ENCODE results near the gene HPX. TPM values are rescaled to one million over a fixed set of nuclear protein-coding genes. Genes with fewer than 3 reads are reported as not detected.

The HPX gene
- total RNA-seq, 2 experiments from 2014 or later = 0.16 to 5.2 TPM

GRCh38 chr11:6387811-6388599 lies 52.8 kb downstream of the HPX start:
- no peak overlapping the region for H3K4me3 ChIP-seq (ENCODE audit: low read depth, low read length, poor library complexity, severe bottlenecking)

DNA sequence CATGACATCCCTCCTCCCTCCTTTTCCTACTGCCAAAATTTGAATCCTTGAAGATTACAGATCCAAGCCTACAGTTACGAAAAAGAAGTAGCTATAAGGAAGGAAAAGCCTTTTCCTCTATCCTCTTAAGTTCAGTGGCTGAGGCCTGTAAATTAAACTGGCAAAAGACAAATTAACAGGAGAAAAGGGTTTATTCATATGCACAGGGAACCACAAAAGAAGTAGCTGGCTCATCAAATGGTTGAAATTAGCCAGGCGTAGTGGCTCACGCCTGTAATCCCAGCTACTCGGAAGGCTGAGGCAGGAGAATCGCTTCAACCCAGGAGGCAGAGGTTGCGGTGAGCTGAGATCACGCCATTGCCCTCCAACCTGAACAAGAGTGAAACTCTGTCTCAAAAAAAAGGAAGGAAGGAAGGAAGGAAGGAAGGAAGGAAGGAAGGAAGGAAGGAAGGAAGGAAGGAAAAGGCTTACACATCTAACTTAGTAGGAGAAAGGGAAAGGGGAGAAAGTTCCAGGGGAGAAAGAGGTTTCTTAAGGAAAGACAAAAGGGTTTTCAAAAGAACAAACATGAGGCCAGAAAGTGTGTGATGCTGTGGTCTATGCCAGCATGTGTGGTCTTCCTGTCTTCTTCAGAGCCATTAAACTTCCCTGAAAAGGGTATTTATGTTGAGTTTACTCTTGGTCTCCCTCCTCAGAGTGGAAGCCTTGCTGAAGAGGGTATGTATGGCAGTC lies 55.6 kb downstream of the HPX start:
- POLR2A ChIA-PET = interaction anchor here (0.6 to 1.2 kb wide), 5 partner anchors 7 to 503 kb away, joined by 3 to 6 read pairs (median 5); no protein-coding TSS in a partner anchor

More at GRCh38 chr11:6387811-6388599, 52.8 kb downstream of the HPX start:
- Histone ChIP-seq H3K27ac (ENCODE audit: low read depth, low read length, poor library complexity, severe bottlenecking) (no peak overlapping the region), H3K36me3 (ENCODE audit: insufficient read depth, low read length) (no peaks in the 10 kb centered on the region), H3K4me1 (ENCODE audit: insufficient read depth, low read length, poor library complexity, severe bottlenecking) (peaks cover 24% of the 10 kb centered on the region), H3K9me2 (ENCODE audit: insufficient read depth, low read length) (no peaks in the 10 kb centered on the region), H4K20me1 (ENCODE audit: insufficient read depth, low read length) (no peaks in the 10 kb centered on the region), H3K79me2 (ENCODE audit: insufficient read depth, low read depth, low read length) (no peaks in the 10 kb centered on the region), H3K9me3 (ENCODE audit: low read length) (no peaks in the 10 kb centered on the region), H2AFZ (ENCODE audit: low read length) (no peak overlapping the region), H3K4me2 (ENCODE audit: low read length) (peak overlapping the region; percentile 91; the same call in 1 of the 2 replicates)
- ChIA-PET CTCF (ENCODE audit: unreplicated experiment) (interaction anchor here (0.8 kb wide), 1 partner anchor 55 kb away, joined by 3 read pairs; no protein-coding TSS in a partner anchor), POLR2A (interaction anchor here (0.7 to 1.2 kb wide), 7 partner anchors 9 to 314 kb away, joined by 3 to 10 read pairs (median 3); partner anchors contain the start of gene HPX)
- intact Hi-C loops (cut with micrococcal nuclease; ENCODE audit: unreplicated experiment) = no loop called here
- BruUV-seq (replicated peaks) = no TSS peak
- DNase-seq (ENCODE audit: low spot score) = no peak
- no peak for TF ChIP-seq EZH2phosphoT487 (IDR thresholded peaks at IDR 0.05; ENCODE audit: borderline replicate concordance, low read depth, low read length)
- TF ChIP-seq, protein P1, sequence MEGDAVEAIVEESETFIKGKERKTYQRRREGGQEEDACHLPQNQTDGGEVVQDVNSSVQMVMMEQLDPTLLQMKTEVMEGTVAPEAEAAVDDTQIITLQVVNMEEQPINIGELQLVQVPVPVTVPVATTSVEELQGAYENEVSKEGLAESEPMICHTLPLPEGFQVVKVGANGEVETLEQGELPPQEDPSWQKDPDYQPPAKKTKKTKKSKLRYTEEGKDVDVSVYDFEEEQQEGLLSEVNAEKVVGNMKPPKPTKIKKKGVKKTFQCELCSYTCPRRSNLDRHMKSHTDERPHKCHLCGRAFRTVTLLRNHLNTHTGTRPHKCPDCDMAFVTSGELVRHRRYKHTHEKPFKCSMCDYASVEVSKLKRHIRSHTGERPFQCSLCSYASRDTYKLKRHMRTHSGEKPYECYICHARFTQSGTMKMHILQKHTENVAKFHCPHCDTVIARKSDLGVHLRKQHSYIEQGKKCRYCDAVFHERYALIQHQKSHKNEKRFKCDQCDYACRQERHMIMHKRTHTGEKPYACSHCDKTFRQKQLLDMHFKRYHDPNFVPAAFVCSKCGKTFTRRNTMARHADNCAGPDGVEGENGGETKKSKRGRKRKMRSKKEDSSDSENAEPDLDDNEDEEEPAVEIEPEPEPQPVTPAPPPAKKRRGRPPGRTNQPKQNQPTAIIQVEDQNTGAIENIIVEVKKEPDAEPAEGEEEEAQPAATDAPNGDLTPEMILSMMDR (conservative IDR thresholded peaks at IDR 0.05; ENCODE audit: low read length) = no peak

More for the DNA sequence above, 55.6 kb downstream of the HPX start:
- H3K9me2 ChIP-seq (ENCODE audit: insufficient read depth, low read length) = no peaks in the 10 kb centered on the region
- H4K20me1 ChIP-seq (ENCODE audit: insufficient read depth, low read length) = no peaks in the 10 kb centered on the region
- H3K9me3 ChIP-seq (ENCODE audit: low read length) = no peaks in the 10 kb centered on the region
- BruUV-seq (replicated peaks) = no TSS peak
- no peaks in the 10 kb centered on the region for H3K79me2 ChIP-seq (ENCODE audit: insufficient read depth, low read depth, low read length)
- intact Hi-C loops (cut with micrococcal nuclease; ENCODE audit: unreplicated experiment) = no loop called here
- no peak overlapping the region for H3K4me3 ChIP-seq (ENCODE audit: low read depth, low read length, poor library complexity, severe bottlenecking)
- H3K4me1 ChIP-seq (ENCODE audit: insufficient read depth, low read length, poor library complexity, severe bottlenecking) = peaks cover 17% of the 10 kb centered on the region
- no peak overlapping the region for H3K4me2 ChIP-seq (ENCODE audit: low read length)
- H3K36me3 ChIP-seq (ENCODE audit: insufficient read depth, low read length) = no peaks in the 10 kb centered on the region
- H2AFZ ChIP-seq (ENCODE audit: low read length) = no peak overlapping the region
- no peak overlapping the region for H3K27ac ChIP-seq (ENCODE audit: low read depth, low read length, poor library complexity, severe bottlenecking)
- no peak for TF ChIP-seq EZH2phosphoT487 (IDR thresholded peaks at IDR 0.05; ENCODE audit: borderline replicate concordance, low read depth, low read length)
- no peak for DNase-seq (ENCODE audit: low spot score)
- CTCF ChIA-PET (ENCODE audit: unreplicated experiment) = interaction anchor here (0.6 kb wide), 1 partner anchor 65 kb away, joined by 4 read pairs; no protein-coding TSS in a partner anchor

Other genes with a start within 250 kb of the HPX start
- not detected in 2 replicates for gene OR52W1, start 241.8 kb downstream of the HPX start, total RNA-seq (2014; rRNA removed; shearing (Covaris generic))
- not detected in 2 replicates for gene OR52W1, start 241.8 kb downstream of the HPX start, total RNA-seq (2022)
- not detected in 2 replicates for gene C11orf42, start 235.4 kb downstream of the HPX start, total RNA-seq (2014; rRNA removed; shearing (Covaris generic))
- not detected in 2 replicates for gene C11orf42, start 235.4 kb downstream of the HPX start, total RNA-seq (2022)
- gene FHIP1B, start 206.4 kb downstream of the HPX start, total RNA-seq (2014; rRNA removed; shearing (Covaris generic)) = 15.7 and 20.1 TPM in 2 replicates
- 19.9 and 21.2 TPM in 2 replicates for gene FHIP1B, start 206.4 kb downstream of the HPX start, total RNA-seq (2022)
- gene CNGA4, start 201.9 kb downstream of the HPX start, total RNA-seq (2014; rRNA removed; shearing (Covaris generic)) = 0.28 and 0.67 TPM in 2 replicates
- gene CNGA4, start 201.9 kb downstream of the HPX start, total RNA-seq (2022) = 0.97 and 1.0 TPM in 2 replicates
- gene CCKBR, start 181.1 kb downstream of the HPX start, total RNA-seq (2014; rRNA removed; shearing (Covaris generic)) = not detected in 2 replicates
- not detected in 2 replicates for gene CCKBR, start 181.1 kb downstream of the HPX start, total RNA-seq (2022)
- gene CAVIN3, start 120.5 kb downstream of the HPX start, total RNA-seq (2014; rRNA removed; shearing (Covaris generic)) = not detected in 2 replicates
- gene CAVIN3, start 120.5 kb downstream of the HPX start, total RNA-seq (2022) = not detected in 2 replicates
- 5.1 and 5.4 TPM in 2 replicates for gene SMPD1, start 50.5 kb downstream of the HPX start, total RNA-seq (2014; rRNA removed; shearing (Covaris generic))
- 11.5 and 11.9 TPM in 2 replicates for gene SMPD1, start 50.5 kb downstream of the HPX start, total RNA-seq (2022)
- gene APBB1, start 21.9 kb downstream of the HPX start, total RNA-seq (2014; rRNA removed; shearing (Covaris generic)) = 30.4 and 36.1 TPM in 2 replicates
- 25.5 and 28.3 TPM in 2 replicates for gene APBB1, start 21.9 kb downstream of the HPX start, total RNA-seq (2022)
- gene TRIM3, start 33.0 kb upstream of the HPX start, total RNA-seq (2014; rRNA removed; shearing (Covaris generic)) = 8.5 and 21.3 TPM in 2 replicates
- 14.7 and 15.5 TPM in 2 replicates for gene TRIM3, start 33.0 kb upstream of the HPX start, total RNA-seq (2022)
- 40.7 and 55.9 TPM in 2 replicates for gene ARFIP2, start 40.3 kb upstream of the HPX start, total RNA-seq (2014; rRNA removed; shearing (Covaris generic))
- 44.0 and 49.0 TPM in 2 replicates for gene ARFIP2, start 40.3 kb upstream of the HPX start, total RNA-seq (2022)
- 43.7 and 52.8 TPM in 2 replicates for gene TIMM10B, start 40.5 kb upstream of the HPX start, total RNA-seq (2014; rRNA removed; shearing (Covaris generic))
- 49.9 and 54.6 TPM in 2 replicates for gene TIMM10B, start 40.5 kb upstream of the HPX start, total RNA-seq (2022)
- gene DNHD1, start 56.3 kb upstream of the HPX start, total RNA-seq (2014; rRNA removed; shearing (Covaris generic)) = 19.3 and 24.3 TPM in 2 replicates
- gene DNHD1, start 56.3 kb upstream of the HPX start, total RNA-seq (2022) = 52.7 and 56.6 TPM in 2 replicates
- gene RRP8, start 162.6 kb upstream of the HPX start, total RNA-seq (2014; rRNA removed; shearing (Covaris generic)) = 26.4 and 29.4 TPM in 2 replicates
- 25.0 and 33.6 TPM in 2 replicates for gene RRP8, start 162.6 kb upstream of the HPX start, total RNA-seq (2022)
- 52.0 and 64.8 TPM in 2 replicates for gene ILK, start 162.8 kb upstream of the HPX start, total RNA-seq (2014; rRNA removed; shearing (Covaris generic))
- gene ILK, start 162.8 kb upstream of the HPX start, total RNA-seq (2022) = 80.3 and 88.2 TPM in 2 replicates
- gene TAF10, start 171.2 kb upstream of the HPX start, total RNA-seq (2014; rRNA removed; shearing (Covaris generic)) = 97.0 and 117 TPM in 2 replicates
- gene TAF10, start 171.2 kb upstream of the HPX start, total RNA-seq (2022) = 139 and 146 TPM in 2 replicates
- 11.9 and 16.6 TPM in 2 replicates for gene TPP1, start 178.4 kb upstream of the HPX start, total RNA-seq (2014; rRNA removed; shearing (Covaris generic))
- gene TPP1, start 178.4 kb upstream of the HPX start, total RNA-seq (2022) = 41.1 and 45.4 TPM in 2 replicates
- gene DCHS1, start 214.8 kb upstream of the HPX start, total RNA-seq (2014; rRNA removed; shearing (Covaris generic)) = 0.67 and 1.1 TPM in 2 replicates
- 0.53 and 0.67 TPM in 2 replicates for gene DCHS1, start 214.8 kb upstream of the HPX start, total RNA-seq (2022)
- 46.8 and 59.7 TPM in 2 replicates for gene MRPL17, start 242.4 kb upstream of the HPX start, total RNA-seq (2014; rRNA removed; shearing (Covaris generic))
- gene MRPL17, start 242.4 kb upstream of the HPX start, total RNA-seq (2022) = 43.0 and 44.0 TPM in 2 replicates

All from OCI-LY7 (cell line).